Gastroesophageal sphincter (tissue), 4 donors: Measurements from ENCODE around the gene PPL. TPM values are rescaled to one million over a fixed set of nuclear protein-coding genes. Genes with fewer than 3 reads are reported as not detected.
A peak's percentile ranks its signal among the peaks of the same experiment; 100 is the strongest.
"Not testable (repeated sequence)": the region's sequence is repeated elsewhere in the genome, so short reads cannot be mapped to it uniquely, and the experiment has no call there.

Experiments used
- ATAC-seq: fragments of 150-250 bp; one replicate; pipeline ENCODE4 v1.9.1; 2016; ENCODE audit warnings: mild to moderate bottlenecking, moderate library complexity
- H3K27ac ChIP-seq, 4 donors: fragments of 200-600 bp; sonication (generic) in 3 of 4; 1 replicate in 3 of 4; 2 replicates in 1 of 4; pipeline ENCODE4 v1.5.1; 2016 to 2019
- H3K27me3 ChIP-seq: fragments of 200-600 bp; sonication (generic); one replicate; pipeline ENCODE4 v1.5.1; 2019
- H3K36me3 ChIP-seq, 2 donors: fragments of 200-600 bp; sonication (generic); one replicate each; pipeline ENCODE4 v1.5.1; 2019; ENCODE audit warnings: control low read depth in 1 of 2
- H3K4me1 ChIP-seq, 3 donors: fragments of 200-600 bp; sonication (generic); 1 replicate in 2 of 3; 2 replicates in 1 of 3; pipeline ENCODE4 v1.5.1; 2016 to 2019; ENCODE audit warnings: control low read depth in 2 of 3
- H3K4me3 ChIP-seq, 2 donors: fragments of 200-600 bp; sonication (generic); one replicate each; pipeline ENCODE4 v1.5.1; 2019; ENCODE audit warnings: mild to moderate bottlenecking in 1 of 2, moderate library complexity in 1 of 2
- H3K9me3 ChIP-seq, 3 donors: fragments of 200-600 bp; sonication (generic); one replicate each; pipeline ENCODE4 v1.5.1; 2017 to 2019; ENCODE audit warnings: control low read depth in 2 of 3
- EP300 ChIP-seq: sonication (generic); formaldehyde crosslinking; IDR thresholded peaks from one replicate; pipeline ENCODE4 v1.6.1; 2017; ENCODE audit warnings: antibody characterized with exemption, mild to moderate bottlenecking
- POLR2A ChIP-seq, 2 donors: fragments of 450-650 bp; IDR thresholded peaks; one replicate each; pipeline ENCODE4 v1.6.1; 2017; ENCODE audit warnings: antibody characterized with exemption in 2 of 2, mild to moderate bottlenecking in 2 of 2, moderate library complexity in 1 of 2
- POLR2AphosphoS5 ChIP-seq: sonication (generic); formaldehyde crosslinking; IDR thresholded peaks from one replicate; pipeline ENCODE4 v1.6.1; 2017; ENCODE audit warnings: antibody characterized with exemption
- WGBS, 2 donors: methylation state at CpG; one replicate each; pipeline ENCODE4 v1.1.5; 2018; ENCODE audit warnings: low coverage in 1 of 2; 5-methylcytosine and 5-hydroxymethylcytosine counted together
- total RNA-seq, 4 donors: library from RNA; depleted of rRNA; stranded (reverse); fragments of >200 nt; gene quantifications; one replicate each; pipeline ENCODE4 v1.1.0, GENCODE V29; 2016
- TF ChIP-seq, protein P1 (sequence below), 4 experiments: fragments of 200-600 bp in 2 of 4; fragments of 450-650 bp in 2 of 4; sonication (generic) in 1 of 4; IDR thresholded peaks; one replicate each; pipeline ENCODE4 v1.5.1; 2017 to 2019; ENCODE audit warnings: antibody characterized with exemption in 4 of 4, mild to moderate bottlenecking in 2 of 4, moderate library complexity in 2 of 4

Gene PPL
- total RNA-seq, 4 donors from 2014 or later: 53.7 to 82.5 (median 76.5) TPM

DNA sequence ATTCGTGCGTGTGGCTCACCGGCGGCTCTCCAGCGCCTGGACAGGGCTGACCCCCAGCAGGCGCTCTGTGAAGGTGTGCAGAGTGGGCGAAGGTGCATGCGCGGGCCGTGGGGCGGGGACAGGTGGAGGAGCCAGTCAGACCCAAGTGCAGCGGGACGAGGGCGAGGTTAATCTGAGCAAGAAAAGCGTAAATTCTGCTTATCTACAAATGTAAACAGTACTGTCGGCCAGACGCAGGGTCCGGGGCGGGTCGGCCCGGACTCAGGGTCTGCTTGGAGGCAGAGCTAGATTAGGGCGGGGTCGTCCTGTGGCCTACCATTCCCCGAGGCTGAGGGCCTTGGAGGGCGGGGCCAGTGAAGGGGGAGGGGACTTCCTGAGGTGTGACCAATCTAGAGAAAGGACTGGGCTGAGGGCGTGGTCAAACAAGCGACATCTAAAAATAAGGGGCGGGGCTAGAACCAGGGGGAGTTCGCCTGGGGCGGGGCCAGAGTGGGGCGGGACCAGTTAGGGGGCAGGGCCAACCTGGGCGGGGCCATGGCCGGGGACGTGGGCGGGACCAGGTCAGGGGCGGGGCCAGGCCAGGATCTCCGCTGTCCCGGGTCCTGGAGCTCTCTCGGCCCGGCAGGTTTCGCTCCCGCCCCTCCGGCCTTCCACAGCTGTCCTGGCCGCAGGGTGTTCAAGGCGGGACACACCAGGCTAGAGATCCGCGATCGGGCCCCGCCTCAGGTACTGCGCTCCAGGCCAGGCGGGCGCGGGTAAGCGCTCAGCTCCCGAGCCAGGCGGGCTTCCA is 21.0 kb upstream of the PPL start, which contains the start of gene SEC14L5:
Gene SEC14L5, plus strand, starts transcription at position 611 of the 790 bp plus-strand sequence. CDS start 994 bp downstream, outside the sequence.
- peak; percentile 95 for ATAC-seq
- Histone ChIP-seq H3K4me3 (peak within 1 kb of the TSS; percentile 22 to 57), H3K27ac (peak within 1 kb of the TSS in 3 of 4 donors; percentile 67 to 76 (median 71)), H3K27me3 (no peaks in the 10 kb centered on the region), H3K36me3 (no peaks in the 10 kb centered on the region), H3K4me1 (peaks cover 0 to 34% (median 9%) of the 10 kb centered on the region in 3 donors), H3K9me3 (no peaks in the 10 kb centered on the region)
- TF ChIP-seq POLR2A (IDR thresholded peaks at IDR 0.05): peak in 1 of 2 donors; percentile 13
- no peak for TF ChIP-seq EP300
- 0% methylated on average over 14 of the region's 56 CpGs; no CpG with 5 or more reads in 1 of the 2 donors for WGBS, 2 donors

DNA sequence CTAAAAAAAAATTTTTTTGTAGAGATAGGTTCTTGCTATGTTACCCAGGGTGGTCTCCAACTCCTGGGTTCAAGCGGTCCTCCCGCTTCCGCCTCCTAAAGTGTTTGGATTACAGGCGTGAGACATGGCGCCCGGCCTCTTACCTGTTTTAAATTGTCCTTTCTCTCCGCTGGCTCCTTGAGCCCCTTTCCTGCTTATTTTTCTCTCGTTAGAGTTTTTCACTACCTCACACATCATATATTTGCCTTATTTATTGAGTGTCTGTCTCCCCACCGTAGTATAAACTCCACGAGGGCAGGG is 20.4 kb upstream of the PPL start:
- H3K27me3 ChIP-seq: no peaks in the 10 kb centered on the region
- peak overlapping the region in 3 of 4 donors; percentile 67 to 76 (median 71) for H3K27ac ChIP-seq
- H3K4me1 ChIP-seq: peaks cover 0 to 34% (median 9%) of the 10 kb centered on the region in 3 donors
- 0 to 13% methylated on average over 6 to 10 of the region's 10 CpGs for WGBS, 2 donors
- H3K9me3 ChIP-seq: no peaks in the 10 kb centered on the region
- peak overlapping the region; percentile 22 to 57 for H3K4me3 ChIP-seq
- ATAC-seq: no peak
- TF ChIP-seq, protein P1, sequence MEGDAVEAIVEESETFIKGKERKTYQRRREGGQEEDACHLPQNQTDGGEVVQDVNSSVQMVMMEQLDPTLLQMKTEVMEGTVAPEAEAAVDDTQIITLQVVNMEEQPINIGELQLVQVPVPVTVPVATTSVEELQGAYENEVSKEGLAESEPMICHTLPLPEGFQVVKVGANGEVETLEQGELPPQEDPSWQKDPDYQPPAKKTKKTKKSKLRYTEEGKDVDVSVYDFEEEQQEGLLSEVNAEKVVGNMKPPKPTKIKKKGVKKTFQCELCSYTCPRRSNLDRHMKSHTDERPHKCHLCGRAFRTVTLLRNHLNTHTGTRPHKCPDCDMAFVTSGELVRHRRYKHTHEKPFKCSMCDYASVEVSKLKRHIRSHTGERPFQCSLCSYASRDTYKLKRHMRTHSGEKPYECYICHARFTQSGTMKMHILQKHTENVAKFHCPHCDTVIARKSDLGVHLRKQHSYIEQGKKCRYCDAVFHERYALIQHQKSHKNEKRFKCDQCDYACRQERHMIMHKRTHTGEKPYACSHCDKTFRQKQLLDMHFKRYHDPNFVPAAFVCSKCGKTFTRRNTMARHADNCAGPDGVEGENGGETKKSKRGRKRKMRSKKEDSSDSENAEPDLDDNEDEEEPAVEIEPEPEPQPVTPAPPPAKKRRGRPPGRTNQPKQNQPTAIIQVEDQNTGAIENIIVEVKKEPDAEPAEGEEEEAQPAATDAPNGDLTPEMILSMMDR (IDR thresholded peaks at IDR 0.05): no peak
- TF ChIP-seq POLR2AphosphoS5: no peak
- no peak for TF ChIP-seq POLR2A (IDR thresholded peaks at IDR 0.05)
- no peak for TF ChIP-seq EP300
- H3K36me3 ChIP-seq: no peaks in the 10 kb centered on the region

DNA sequence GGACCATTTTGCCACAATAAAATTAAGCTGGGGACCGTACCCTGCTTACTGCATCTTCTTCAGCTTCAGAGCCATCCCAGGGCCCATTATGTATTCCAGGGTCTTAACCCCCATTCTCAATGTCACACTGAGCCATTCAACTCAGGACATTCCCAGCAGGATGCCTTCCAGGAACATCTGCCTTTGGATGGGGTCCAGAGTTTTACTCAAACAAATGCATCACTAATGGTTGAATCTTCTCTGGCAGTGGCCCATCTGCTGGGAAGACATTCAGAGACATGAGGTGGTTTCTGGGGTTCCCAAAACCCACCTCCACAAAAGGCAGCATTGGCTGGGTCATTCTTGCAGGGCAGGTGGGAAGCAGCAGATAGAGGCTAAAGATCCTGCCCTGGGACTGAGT is 17.8 kb upstream of the PPL start:
- ATAC-seq: no peak
- Histone ChIP-seq H3K4me1 (peaks cover 0 to 34% (median 9%) of the 10 kb centered on the region in 3 donors), H3K4me3 (no peak overlapping the region), H3K27me3 (no peaks in the 10 kb centered on the region), H3K36me3 (no peaks in the 10 kb centered on the region), H3K27ac (no peak overlapping the region), H3K9me3 (no peaks in the 10 kb centered on the region)
- no peak for TF ChIP-seq POLR2A (IDR thresholded peaks at IDR 0.05)
- TF ChIP-seq, protein P1 (IDR thresholded peaks at IDR 0.05): no peak
- TF ChIP-seq POLR2AphosphoS5: no peak
- no peak for TF ChIP-seq EP300
- 100% methylated on average over 1 of the region's 1 CpG; no CpG with 5 or more reads in 1 of the 2 donors for WGBS, 2 donors

DNA sequence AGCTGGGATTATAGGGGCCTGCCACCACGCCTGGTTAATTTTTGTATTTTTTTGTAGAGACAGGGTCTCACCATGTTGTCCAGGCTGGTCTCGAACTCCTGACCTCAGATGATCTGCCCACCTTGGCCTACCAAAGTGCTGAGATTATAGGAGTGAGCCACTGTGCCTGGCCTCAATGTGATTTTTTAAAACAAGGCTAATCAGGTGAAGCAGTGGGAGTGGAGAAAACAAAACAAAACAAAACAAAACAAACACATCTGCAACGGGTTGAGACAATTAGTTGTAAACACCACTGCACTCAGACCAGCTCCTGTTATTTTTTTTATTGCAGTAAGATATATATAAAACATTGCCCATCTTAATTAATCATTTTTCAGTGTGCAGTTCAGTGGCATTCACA is 14.6 kb upstream of the PPL start:
- H3K4me3 ChIP-seq, H3K4me1 ChIP-seq, H3K9me3 ChIP-seq, H3K36me3 ChIP-seq, ATAC-seq, H3K27ac ChIP-seq, H3K27me3 ChIP-seq: not testable (repeated sequence)
- WGBS, 2 donors: 65 to 66% methylated on average over 2 to 3 of the region's 3 CpGs

DNA sequence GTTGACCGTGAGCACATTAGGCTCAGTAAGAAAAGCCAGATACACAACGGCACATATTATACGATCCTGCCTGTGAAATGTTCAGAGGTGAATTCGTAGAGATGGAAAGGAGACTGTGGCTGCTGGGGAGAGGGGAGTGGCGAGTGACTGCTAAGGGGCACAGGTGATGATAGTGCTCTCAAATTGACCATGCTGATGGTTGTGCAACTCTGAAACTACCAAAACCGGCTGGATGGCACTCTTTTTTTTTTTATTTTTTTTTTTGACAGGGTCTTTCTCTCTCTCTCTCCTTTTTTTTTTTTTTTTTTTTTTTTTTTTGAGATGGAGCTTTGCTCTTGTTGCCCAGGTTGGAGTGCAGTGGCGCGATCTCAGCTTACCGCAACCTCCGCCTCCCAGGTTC is 13.0 kb upstream of the PPL start:
- no peaks in the 10 kb centered on the region for H3K27me3 ChIP-seq
- 58 to 75% methylated on average over 5 to 7 of the region's 10 CpGs for WGBS, 2 donors
- no peaks in the 10 kb centered on the region for H3K9me3 ChIP-seq
- peaks cover 0 to 15% (median 7%) of the 10 kb centered on the region in 3 donors for H3K4me1 ChIP-seq
- TF ChIP-seq, protein P1 (IDR thresholded peaks at IDR 0.05): no peak
- no peak for TF ChIP-seq POLR2AphosphoS5
- no peaks in the 10 kb centered on the region for H3K36me3 ChIP-seq
- H3K4me3 ChIP-seq: no peak overlapping the region
- no peak overlapping the region for H3K27ac ChIP-seq
- ATAC-seq: no peak
